Kidney capillary endothelial cell (primary cell): ENCODE measurements around the gene PAGE3.

Experiments
- DNase-seq: peaks from one replicate; pipeline ENCODE4 v3.0.0-alpha.2; 2018; ENCODE audit warnings: low spot score

The PAGE3 gene

GRCh38 chrX:55264816-55265215, at the start of gene PAGE3:
Gene PAGE3 (minus strand): TSS chrX:55264916. CDS start chrX:55263903, 1,013 bp downstream.
- DNase-seq, result no peak

DNA sequence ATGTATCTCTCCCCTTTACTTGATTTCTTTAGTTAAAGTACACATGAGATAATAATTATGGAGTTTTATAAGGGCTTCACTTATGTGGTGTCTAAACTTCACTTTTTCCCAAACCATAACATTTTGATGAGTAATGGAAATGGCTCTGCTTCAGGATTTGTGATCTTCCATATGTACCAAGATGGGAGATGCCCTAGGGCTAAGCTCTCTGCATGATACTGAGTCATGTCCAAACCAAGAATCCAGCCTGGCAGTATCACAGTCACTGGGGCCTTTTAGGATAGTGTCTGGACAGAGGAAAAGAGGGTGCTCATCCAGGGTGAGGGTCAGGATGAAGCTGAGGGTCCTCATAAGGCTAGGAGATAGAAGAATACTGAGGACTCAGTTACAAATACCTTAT, 47.9 kb upstream of the PAGE3 start:
- no peak for DNase-seq

- no peak for DNase-seq
These were observed 26.2 kb upstream of the PAGE3 start for GRCh38 chrX:55290963-55291362.

DNA sequence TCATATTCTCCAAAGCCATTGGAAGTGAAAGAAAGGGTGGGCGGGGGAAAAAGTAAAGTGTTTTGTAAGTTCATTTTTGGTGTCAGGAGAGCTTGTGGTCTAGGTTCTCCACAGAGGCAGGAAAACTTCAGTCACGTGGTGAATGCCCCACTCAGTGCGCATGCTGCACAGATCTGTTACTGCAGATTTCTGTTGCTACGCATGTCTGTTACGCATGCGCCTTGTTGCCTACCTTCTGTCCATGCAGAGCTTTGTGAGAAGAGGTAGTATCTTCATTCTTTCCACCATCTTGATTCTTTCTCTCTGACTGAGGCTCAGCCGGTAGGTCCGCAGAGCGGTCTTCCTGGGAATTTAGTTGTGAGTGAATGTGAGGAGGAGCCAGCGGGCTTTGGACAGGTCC, 15.1 kb upstream of the PAGE3 start:
- DNase-seq, result no peak

DNA sequence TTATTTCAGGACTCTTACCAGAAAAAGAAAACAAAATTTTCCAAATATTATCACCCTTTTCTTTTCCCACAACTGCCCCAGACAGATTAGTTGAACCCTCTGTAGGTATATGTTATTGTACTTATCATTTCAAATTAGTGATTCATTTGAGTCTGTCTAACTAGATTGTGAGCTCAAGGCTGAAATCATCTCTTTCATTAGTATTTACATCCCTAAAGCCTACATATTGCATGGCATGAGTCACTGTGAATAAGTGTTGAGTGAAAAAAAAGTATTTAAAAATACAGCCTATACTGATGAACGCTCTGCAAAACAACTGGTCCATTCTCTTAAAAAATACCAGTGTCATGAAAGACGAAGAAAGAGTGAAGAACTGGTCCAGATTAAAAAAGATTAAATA, 3.9 kb downstream of the PAGE3 start:
- DNase-seq, result no peak

GRCh38 chrX:55253528-55253927, 11.2 kb downstream of the PAGE3 start:
- no peak for DNase-seq

- DNase-seq, result no peak
These were observed 23.9 kb downstream of the PAGE3 start for GRCh38 chrX:55240788-55241340.

DNA sequence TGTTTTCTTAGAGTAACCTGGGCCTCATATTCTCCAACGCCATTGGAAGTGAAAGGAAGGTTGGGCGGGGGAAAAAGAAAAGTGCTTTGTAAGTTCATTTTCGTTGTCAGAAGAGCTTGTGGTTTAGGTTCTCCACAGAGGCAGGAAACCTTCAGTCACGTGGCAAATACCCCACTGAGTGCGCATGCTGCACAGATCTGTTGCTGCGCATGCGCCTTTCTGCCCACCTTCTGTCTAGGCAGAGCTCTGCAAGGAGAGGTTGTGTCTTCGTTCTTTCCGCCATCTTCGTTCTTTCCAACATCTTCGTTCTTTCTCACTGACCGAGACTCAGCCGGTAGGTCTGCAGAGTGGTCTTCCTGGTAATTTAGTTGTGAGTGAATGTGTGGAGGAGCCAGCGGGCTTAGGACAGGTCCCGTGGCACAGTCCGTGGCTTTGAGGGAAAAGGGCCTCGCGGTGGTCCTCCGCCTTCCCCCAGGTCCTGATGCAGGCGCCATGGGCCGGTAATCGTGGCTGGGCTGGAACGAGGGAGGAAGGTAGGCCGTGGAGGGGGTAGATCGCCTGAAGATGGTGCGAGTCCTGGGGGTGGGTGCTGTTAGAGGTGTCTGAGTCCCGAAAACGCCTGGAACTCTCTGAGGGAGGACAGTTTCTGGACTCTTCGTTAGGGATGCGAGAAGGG, 44.5 kb downstream of the PAGE3 start, which contains the start of gene PAGE5:
Gene PAGE5, plus strand, starts transcription at position 228 of the 676 bp plus-strand sequence. CDS start 1,037 bp downstream, outside the sequence.
- no peak for DNase-seq

- DNase-seq, result no peak
These were observed 51.3 kb downstream of the PAGE3 start for GRCh38 chrX:55213381-55213780.

DNA sequence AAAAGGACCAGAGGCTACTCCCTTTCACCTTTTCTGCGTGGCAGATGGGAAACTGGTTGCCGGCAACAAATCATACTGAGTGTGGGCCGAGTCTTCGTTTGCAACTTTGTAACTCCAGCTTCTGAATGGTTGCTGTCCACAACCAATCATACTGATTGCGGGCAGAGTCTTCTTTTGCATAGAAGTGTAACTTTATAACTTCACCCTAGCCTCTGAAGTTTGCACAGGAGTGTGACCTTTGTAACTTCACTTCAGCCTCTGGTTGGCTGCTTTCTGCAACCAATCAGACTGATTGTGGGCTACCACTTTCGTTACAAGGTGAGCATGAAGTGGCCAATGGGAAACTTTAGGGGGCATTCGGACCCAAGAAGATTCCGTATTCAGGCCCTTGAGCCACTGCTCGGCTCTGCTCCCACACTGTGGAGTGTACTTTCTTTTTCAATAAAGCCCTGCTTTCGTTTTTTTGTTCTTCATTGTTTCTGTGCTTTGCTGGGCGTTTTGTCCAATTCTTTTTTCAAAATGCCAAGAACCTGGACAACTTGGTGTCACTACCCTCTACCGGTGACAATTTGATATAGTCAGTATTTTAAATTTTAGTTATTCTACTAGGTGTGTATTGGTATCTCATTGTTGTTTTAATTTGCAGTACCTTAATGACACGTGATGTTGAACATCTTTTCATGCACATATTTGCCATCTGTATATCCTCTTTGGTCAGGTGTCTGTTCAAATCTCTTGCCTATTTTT, 53.6 kb downstream of the PAGE3 start:
- no peak for DNase-seq
